SK-N-SH treated with all-trans-retinoic acid at 6 μM for 48 hours (cell line): ENCODE results near the gene STXBP1.
"Not testable (repeated sequence)": the region's sequence is repeated elsewhere in the genome, so short reads cannot be mapped to it uniquely, and the experiment has no call there.

ENCODE experiments used
- ARNTL ChIP-seq: fragments of 450-650 bp; formaldehyde crosslinking; IDR thresholded peaks from 2 replicates; pipeline ENCODE4 v1.5.0; 2020; ENCODE audit warnings: low read depth, mild to moderate bottlenecking, moderate library complexity, borderline replicate concordance
- CSDC2 ChIP-seq: fragments of 250-450 bp; sonication (Bioruptor Pico); IDR thresholded peaks from 2 replicates; pipeline ENCODE4 v1.5.0; 2020; ENCODE audit warnings: mild to moderate bottlenecking, moderate library complexity
- ESRRG ChIP-seq: fragments of 250-450 bp; sonication (Bioruptor Pico); IDR thresholded peaks from 2 replicates; pipeline ENCODE4 v1.6.1; 2021; ENCODE audit warnings: mild to moderate bottlenecking
- ISL1 ChIP-seq: fragments of 250-450 bp; sonication (Bioruptor Pico); IDR thresholded peaks from 2 replicates; pipeline ENCODE4 v2.1.2; 2022; ENCODE audit warnings: mild to moderate bottlenecking, moderate library complexity
- OSR1 ChIP-seq: fragments of 250-450 bp; sonication (Bioruptor Pico); IDR thresholded peaks from 2 replicates; pipeline ENCODE4 v1.8.0; 2022; ENCODE audit warnings: moderate library complexity, mild to moderate bottlenecking, inconsistent platforms
- SNAI2 ChIP-seq: fragments of 250-450 bp; sonication (Bioruptor Pico); IDR thresholded peaks from 2 replicates; pipeline ENCODE4 v1.5.0; 2020; ENCODE audit warnings: mild to moderate bottlenecking, moderate library complexity
- TCF4 ChIP-seq: fragments of 250-450 bp; sonication (Bioruptor Pico); IDR thresholded peaks from 2 replicates; pipeline ENCODE4 v1.8.0; 2021; ENCODE audit warnings: mild to moderate bottlenecking, moderate library complexity, borderline replicate concordance
- ZC3H10 ChIP-seq: fragments of 250-450 bp; sonication (Bioruptor Pico); IDR thresholded peaks from 2 replicates; pipeline ENCODE4 v1.5.1; 2021; ENCODE audit warnings: mild to moderate bottlenecking, moderate library complexity
- ZFP30 ChIP-seq: fragments of 450-650 bp; formaldehyde crosslinking; IDR thresholded peaks from 2 replicates; pipeline ENCODE4 v1.5.0; 2022; ENCODE audit warnings: mild to moderate bottlenecking, moderate library complexity
- ZNF565 ChIP-seq: fragments of 450-650 bp; formaldehyde crosslinking; conservative IDR thresholded peaks from 2 replicates; pipeline ENCODE4 v1.5.0; 2020; ENCODE audit warnings: low read depth, mild to moderate bottlenecking, moderate library complexity
- TF ChIP-seq, protein P1 (sequence below): fragments of 250-450 bp; sonication (Bioruptor Pico); IDR thresholded peaks from 2 replicates; pipeline ENCODE4 v1.5.1; 2021; ENCODE audit warnings: mild to moderate bottlenecking, moderate library complexity

DNA sequence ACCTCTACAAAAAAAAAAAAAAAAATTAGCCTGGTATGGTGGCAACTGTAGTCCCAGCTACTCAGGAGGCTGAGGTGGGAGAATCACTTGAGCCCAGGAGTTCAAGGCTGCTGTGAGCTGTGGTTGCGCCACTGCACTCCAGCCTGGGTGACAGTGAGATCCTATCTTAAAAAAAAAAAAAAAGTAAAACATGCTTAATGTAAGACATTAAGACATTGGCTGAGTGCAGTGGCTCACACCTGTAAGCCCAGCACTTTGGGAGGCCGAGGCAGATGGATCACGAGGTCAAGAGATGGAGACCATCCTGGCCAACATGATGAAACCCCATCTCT, 27.6 kb upstream of the STXBP1 start:
- not testable (repeated sequence) for TF ChIP-seq CSDC2 (CRISPR knock-in tag); OSR1 (CRISPR knock-in tag); TCF4 (CRISPR knock-in tag); ZC3H10; SNAI2; ISL1 (CRISPR knock-in tag); ZFP30 (CRISPR knock-in tag); ESRRG (CRISPR knock-in tag); ZNF565 (CRISPR knock-in tag); ARNTL (CRISPR knock-in tag)
- TF ChIP-seq, protein P1, sequence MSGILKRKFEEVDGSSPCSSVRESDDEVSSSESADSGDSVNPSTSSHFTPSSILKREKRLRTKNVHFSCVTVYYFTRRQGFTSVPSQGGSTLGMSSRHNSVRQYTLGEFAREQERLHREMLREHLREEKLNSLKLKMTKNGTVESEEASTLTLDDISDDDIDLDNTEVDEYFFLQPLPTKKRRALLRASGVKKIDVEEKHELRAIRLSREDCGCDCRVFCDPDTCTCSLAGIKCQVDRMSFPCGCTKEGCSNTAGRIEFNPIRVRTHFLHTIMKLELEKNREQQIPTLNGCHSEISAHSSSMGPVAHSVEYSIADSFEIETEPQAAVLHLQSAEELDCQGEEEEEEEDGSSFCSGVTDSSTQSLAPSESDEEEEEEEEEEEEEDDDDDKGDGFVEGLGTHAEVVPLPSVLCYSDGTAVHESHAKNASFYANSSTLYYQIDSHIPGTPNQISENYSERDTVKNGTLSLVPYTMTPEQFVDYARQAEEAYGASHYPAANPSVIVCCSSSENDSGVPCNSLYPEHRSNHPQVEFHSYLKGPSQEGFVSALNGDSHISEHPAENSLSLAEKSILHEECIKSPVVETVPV (CRISPR knock-in tag) = not testable (repeated sequence)
